Measurements from ENCODE around the gene SPATA18. TPM values are rescaled to one million over a fixed set of nuclear protein-coding genes. Genes with fewer than 3 reads are reported as not detected.

The SPATA18 gene
- polyA plus RNA-seq, 3 donors = 0.04 to 0.41 TPM; not detected in 1

DNA sequence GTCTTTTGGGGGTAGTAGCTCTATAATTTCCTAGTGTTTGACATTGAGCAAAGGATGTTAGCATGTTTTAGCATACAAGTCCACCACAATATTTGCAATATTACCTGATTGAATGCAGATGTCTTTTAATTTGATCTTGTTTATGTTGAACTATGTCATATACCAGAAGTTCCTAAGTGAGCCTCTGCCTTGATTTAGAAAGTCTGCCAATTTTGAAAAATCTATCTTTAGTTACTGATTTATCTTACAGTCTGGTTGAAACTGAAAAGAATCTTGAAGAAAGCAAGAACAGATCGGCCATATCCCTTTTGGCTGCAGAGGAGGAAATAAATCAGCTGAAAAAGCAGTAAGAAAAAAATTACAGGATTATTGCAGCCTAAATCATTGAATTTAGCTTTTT lies 18.5 kb downstream of the SPATA18 start:
- H3K9ac ChIP-seq (ENCODE audit: insufficient read depth, low read length, poor library complexity, severe bottlenecking) = no peak overlapping the region
- peaks cover 13 to 26% (median 20%) of the 10 kb centered on the region in 3 donors for H3K27me3 Mint-ChIP-seq (ENCODE audit: low read depth in 3 of 3)
- no peaks in the 10 kb centered on the region for H3K9me3 ChIP-seq (replicated peaks in 1 of 2; ENCODE audit: control insufficient read depth in 1 of 2, insufficient read depth in 1 of 2, low read length in 2 of 2)
- H3K4me3 Mint-ChIP-seq = no peak overlapping the region
- TF ChIP-seq, protein P1, sequence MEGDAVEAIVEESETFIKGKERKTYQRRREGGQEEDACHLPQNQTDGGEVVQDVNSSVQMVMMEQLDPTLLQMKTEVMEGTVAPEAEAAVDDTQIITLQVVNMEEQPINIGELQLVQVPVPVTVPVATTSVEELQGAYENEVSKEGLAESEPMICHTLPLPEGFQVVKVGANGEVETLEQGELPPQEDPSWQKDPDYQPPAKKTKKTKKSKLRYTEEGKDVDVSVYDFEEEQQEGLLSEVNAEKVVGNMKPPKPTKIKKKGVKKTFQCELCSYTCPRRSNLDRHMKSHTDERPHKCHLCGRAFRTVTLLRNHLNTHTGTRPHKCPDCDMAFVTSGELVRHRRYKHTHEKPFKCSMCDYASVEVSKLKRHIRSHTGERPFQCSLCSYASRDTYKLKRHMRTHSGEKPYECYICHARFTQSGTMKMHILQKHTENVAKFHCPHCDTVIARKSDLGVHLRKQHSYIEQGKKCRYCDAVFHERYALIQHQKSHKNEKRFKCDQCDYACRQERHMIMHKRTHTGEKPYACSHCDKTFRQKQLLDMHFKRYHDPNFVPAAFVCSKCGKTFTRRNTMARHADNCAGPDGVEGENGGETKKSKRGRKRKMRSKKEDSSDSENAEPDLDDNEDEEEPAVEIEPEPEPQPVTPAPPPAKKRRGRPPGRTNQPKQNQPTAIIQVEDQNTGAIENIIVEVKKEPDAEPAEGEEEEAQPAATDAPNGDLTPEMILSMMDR (IDR thresholded peaks at IDR 0.05) = no peak
- H3K36me3 ChIP-seq (replicated peaks in 1 of 2; ENCODE audit: control insufficient read depth in 1 of 2, insufficient read depth in 2 of 2, low read length in 2 of 2) = no peaks in the 10 kb centered on the region
- no peaks in the 10 kb centered on the region for H4K20me1 ChIP-seq (ENCODE audit: insufficient read depth, low read length)
- H3K27ac ChIP-seq (ENCODE audit: low read depth in 1 of 2, low read length in 2 of 2) = no peak overlapping the region
- H3K4me1 Mint-ChIP-seq = no peaks in the 10 kb centered on the region
- peaks cover 0 to 20% (median 6%) of the 10 kb centered on the region in 7 donors for H3K9me3 Mint-ChIP-seq
- H3K36me3 Mint-ChIP-seq = no peaks in the 10 kb centered on the region
- no peak for DNase-seq
- H3K4me1 ChIP-seq (ENCODE audit: control insufficient read depth in 1 of 2, insufficient read depth in 2 of 2, low read length in 2 of 2) = no peaks in the 10 kb centered on the region
- H3K4me3 ChIP-seq (replicated peaks in 1 of 3; ENCODE audit: low read depth in 2 of 3, low read length in 3 of 3) = no peak overlapping the region
- H3K27me3 ChIP-seq (ENCODE audit: control insufficient read depth in 2 of 2, insufficient read depth in 2 of 2, low read length in 2 of 2) = peaks cover 13 to 14% of the 10 kb centered on the region in 2 donors
- H3K4me2 ChIP-seq (replicated peaks; ENCODE audit: extremely low read depth, low read length, poor library complexity, severe bottlenecking) = no peak overlapping the region
- no CpG with 5 or more reads among the region's 1 CpG for WGBS (ENCODE audit: insufficient coverage)
- intact Hi-C loops (cut with micrococcal nuclease) = no loop called here
- no peak overlapping the region for H2AFZ ChIP-seq (ENCODE audit: insufficient read depth, low read depth, low read length, poor library complexity, severe bottlenecking)
- no peak overlapping the region for H3K27ac Mint-ChIP-seq
- H3K79me2 ChIP-seq (ENCODE audit: insufficient read depth, low read length) = no peaks in the 10 kb centered on the region

DNA sequence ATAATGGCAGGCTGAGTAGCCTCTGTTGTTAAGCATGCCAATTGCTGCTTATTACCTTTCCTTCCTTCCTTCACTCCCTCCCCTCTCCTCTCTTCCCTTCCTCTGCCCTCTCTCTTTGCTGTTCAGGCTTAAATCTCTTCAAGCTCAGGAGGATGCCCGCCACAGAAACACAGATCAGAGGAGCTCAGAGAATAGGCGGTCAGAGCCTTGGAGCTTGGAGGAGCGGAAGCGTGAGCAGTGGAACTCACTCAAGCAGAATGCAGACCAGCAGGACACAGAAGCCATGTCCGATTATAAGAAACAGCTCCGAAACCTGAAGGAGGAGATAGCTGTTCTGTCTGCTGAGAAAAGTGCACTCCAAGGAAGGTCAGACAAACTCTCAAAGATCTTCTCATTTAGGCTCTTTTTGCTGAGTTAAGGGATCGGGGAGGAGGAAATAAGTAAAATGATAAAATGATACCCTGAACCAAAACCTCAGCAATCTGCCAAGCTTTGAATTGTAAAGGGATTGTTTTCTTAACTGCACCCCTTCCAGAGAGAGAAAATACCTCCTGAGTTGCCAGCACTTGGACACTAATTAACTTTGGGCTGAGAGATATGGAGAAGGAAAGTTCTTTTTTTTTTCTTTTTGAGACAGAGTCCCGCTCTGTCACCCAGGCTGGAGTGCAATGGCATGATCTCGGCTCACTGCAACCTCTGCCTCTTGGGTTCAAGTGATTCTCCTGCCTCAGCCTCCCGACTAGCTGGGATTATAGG lies 20.9 kb downstream of the SPATA18 start:
- peaks cover 22 to 45% (median 36%) of the 10 kb centered on the region in 3 donors for H3K27me3 Mint-ChIP-seq (ENCODE audit: low read depth in 3 of 3)
- Histone ChIP-seq H3K36me3 (replicated peaks in 1 of 2; ENCODE audit: control insufficient read depth in 1 of 2, insufficient read depth in 2 of 2, low read length in 2 of 2) (no peaks in the 10 kb centered on the region), H3K9ac (ENCODE audit: insufficient read depth, low read length, poor library complexity, severe bottlenecking) (no peak overlapping the region), H3K4me2 (replicated peaks; ENCODE audit: extremely low read depth, low read length, poor library complexity, severe bottlenecking) (no peak overlapping the region), H3K27ac (ENCODE audit: low read depth in 1 of 2, low read length in 2 of 2) (no peak overlapping the region), H3K4me3 (replicated peaks in 1 of 3; ENCODE audit: low read depth in 2 of 3, low read length in 3 of 3) (no peak overlapping the region), H3K79me2 (ENCODE audit: insufficient read depth, low read length) (no peaks in the 10 kb centered on the region), H3K9me3 (replicated peaks in 1 of 2; ENCODE audit: control insufficient read depth in 1 of 2, insufficient read depth in 1 of 2, low read length in 2 of 2) (no peaks in the 10 kb centered on the region), H2AFZ (ENCODE audit: insufficient read depth, low read depth, low read length, poor library complexity, severe bottlenecking) (no peak overlapping the region), H3K4me1 (ENCODE audit: control insufficient read depth in 1 of 2, insufficient read depth in 2 of 2, low read length in 2 of 2) (no peaks in the 10 kb centered on the region), H4K20me1 (ENCODE audit: insufficient read depth, low read length) (no peaks in the 10 kb centered on the region), H3K27me3 (ENCODE audit: control insufficient read depth in 2 of 2, insufficient read depth in 2 of 2, low read length in 2 of 2) (peaks cover 27 to 32% of the 10 kb centered on the region in 2 donors)
- H3K27ac Mint-ChIP-seq = no peak overlapping the region
- 89% methylated on average over 8 of the region's 10 CpGs for WGBS (ENCODE audit: insufficient coverage)
- DNase-seq = no peak
- H3K4me3 Mint-ChIP-seq = no peak overlapping the region
- no peaks in the 10 kb centered on the region for H3K4me1 Mint-ChIP-seq
- TF ChIP-seq, protein P1 (IDR thresholded peaks at IDR 0.05) = no peak
- intact Hi-C loops (cut with micrococcal nuclease) = no loop called here
- H3K9me3 Mint-ChIP-seq = peaks cover 0 to 17% (median 4%) of the 10 kb centered on the region in 7 donors
- no peaks in the 10 kb centered on the region for H3K36me3 Mint-ChIP-seq
